Type B pancreatic cell (in vitro differentiated cells): Measurements from ENCODE around the gene OR2T2. TPM values are rescaled to one million over a fixed set of nuclear protein-coding genes. Genes with fewer than 3 reads are reported as not detected.
"Not testable (repeated sequence)": the region's sequence is repeated elsewhere in the genome, so short reads cannot be mapped to it uniquely, and the experiment has no call there.

Source experiments
- DNase-seq: peaks from one replicate; pipeline ENCODE4 v3.0.0; 2021; ENCODE audit warnings: mixed read lengths; ENCODE audit not compliant: unreplicated experiment; ENCODE audit errors: extremely low spot score
- H3K27ac Mint-ChIP-seq: 2 replicates; pipeline ENCODE4 v1.8.0; 2021; ENCODE audit warnings: mild to moderate bottlenecking, mixed read lengths
- H3K27me3 Mint-ChIP-seq: 2 replicates; pipeline ENCODE4 v1.8.0; 2021; ENCODE audit warnings: mixed read lengths
- H3K36me3 Mint-ChIP-seq: 2 replicates; pipeline ENCODE4 v1.8.0; 2021; ENCODE audit warnings: mixed read lengths
- H3K4me1 Mint-ChIP-seq: one replicate; pipeline ENCODE4 v1.8.0; 2021; ENCODE audit warnings: mixed read lengths; ENCODE audit not compliant: unreplicated experiment
- H3K4me3 Mint-ChIP-seq: 2 replicates; pipeline ENCODE4 v1.8.0; 2021; ENCODE audit warnings: mild to moderate bottlenecking, mixed read lengths
- H3K9me3 Mint-ChIP-seq: 2 replicates; pipeline ENCODE4 v1.8.0; 2021; ENCODE audit warnings: mixed read lengths
- CTCF ChIP-seq: fragments of 200-600 bp; sonication (generic); conservative IDR thresholded peaks from 2 replicates; pipeline ENCODE4 v1.5.0; 2021; ENCODE audit warnings: antibody characterized with exemption, mild to moderate bottlenecking
- total RNA-seq: library from RNA; stranded (reverse); gene quantifications from 2 replicates; pipeline ENCODE4 v1.2.1, GENCODE V29; 2021; ENCODE audit warnings: low replicate concordance

Gene OR2T2
- total RNA-seq, 1 donor from 2014 or later, result not detected

GRCh38 chr1:248444603-248445002 lies 834 bp upstream of the OR2T2 start:
- H3K27me3 Mint-ChIP-seq, H3K36me3 Mint-ChIP-seq, H3K27ac Mint-ChIP-seq, H3K4me1 Mint-ChIP-seq, DNase-seq, H3K9me3 Mint-ChIP-seq, H3K4me3 Mint-ChIP-seq: not testable (repeated sequence)

GRCh38 chr1:248448409-248449074 lies 3.1 kb downstream of the OR2T2 start:
- not testable (repeated sequence) for H3K36me3 Mint-ChIP-seq, H3K4me3 Mint-ChIP-seq, H3K27ac Mint-ChIP-seq, H3K4me1 Mint-ChIP-seq, H3K9me3 Mint-ChIP-seq, DNase-seq, H3K27me3 Mint-ChIP-seq

GRCh38 chr1:248449821-248450465 lies 4.5 kb downstream of the OR2T2 start:
- DNase-seq, H3K27ac Mint-ChIP-seq, H3K9me3 Mint-ChIP-seq, H3K36me3 Mint-ChIP-seq, H3K4me3 Mint-ChIP-seq, H3K4me1 Mint-ChIP-seq, H3K27me3 Mint-ChIP-seq: not testable (repeated sequence)

- DNase-seq, H3K4me1 Mint-ChIP-seq, H3K36me3 Mint-ChIP-seq: not testable (repeated sequence)
These were observed 5.2 kb downstream of the OR2T2 start for GRCh38 chr1:248450466-248451145.

GRCh38 chr1:248453619-248454018 lies 8.2 kb downstream of the OR2T2 start:
- not testable (repeated sequence) for H3K27me3 Mint-ChIP-seq, H3K36me3 Mint-ChIP-seq, H3K9me3 Mint-ChIP-seq, H3K4me1 Mint-ChIP-seq, H3K4me3 Mint-ChIP-seq, DNase-seq, H3K27ac Mint-ChIP-seq

More at GRCh38 chr1:248450466-248451145, 5.2 kb downstream of the OR2T2 start:
- H3K27ac Mint-ChIP-seq, H3K9me3 Mint-ChIP-seq, H3K4me3 Mint-ChIP-seq, H3K27me3 Mint-ChIP-seq: not testable (repeated sequence)

GRCh38 chr1:248455045-248455444 lies 9.6 kb downstream of the OR2T2 start:
- not testable (repeated sequence) for DNase-seq, H3K27ac Mint-ChIP-seq, H3K4me1 Mint-ChIP-seq, H3K36me3 Mint-ChIP-seq, H3K9me3 Mint-ChIP-seq, H3K4me3 Mint-ChIP-seq, H3K27me3 Mint-ChIP-seq

GRCh38 chr1:248456635-248457034 lies 11.2 kb downstream of the OR2T2 start:
- H3K4me1 Mint-ChIP-seq, H3K27me3 Mint-ChIP-seq, H3K4me3 Mint-ChIP-seq, DNase-seq, H3K27ac Mint-ChIP-seq, H3K36me3 Mint-ChIP-seq, H3K9me3 Mint-ChIP-seq: not testable (repeated sequence)

- not testable (repeated sequence) for H3K4me1 Mint-ChIP-seq, H3K27ac Mint-ChIP-seq, H3K36me3 Mint-ChIP-seq, H3K27me3 Mint-ChIP-seq, H3K9me3 Mint-ChIP-seq, DNase-seq, H3K4me3 Mint-ChIP-seq
These were observed 13.7 kb downstream of the OR2T2 start for GRCh38 chr1:248459117-248459516.

- H3K27ac Mint-ChIP-seq, result no peak overlapping the region
- no peak overlapping the region for H3K4me3 Mint-ChIP-seq
- no peaks in the 10 kb centered on the region for H3K4me1 Mint-ChIP-seq
- H3K9me3 Mint-ChIP-seq, result no peaks in the 10 kb centered on the region
- no peak for DNase-seq
- TF ChIP-seq CTCF, result no peak
- no peaks in the 10 kb centered on the region for H3K27me3 Mint-ChIP-seq
- no peaks in the 10 kb centered on the region for H3K36me3 Mint-ChIP-seq
These were observed 25.7 kb downstream of the OR2T2 start for GRCh38 chr1:248471154-248471553.

- H3K4me3 Mint-ChIP-seq, result not testable (repeated sequence)
These were observed 26.7 kb downstream of the OR2T2 start for GRCh38 chr1:248472111-248472510.

GRCh38 chr1:248473051-248473450 lies 27.6 kb downstream of the OR2T2 start, which contains the start of gene OR2T3:
Gene OR2T3 (plus strand): TSS chr1:248473351. CDS start chr1:248473351, 0 bp downstream.
- DNase-seq, H3K36me3 Mint-ChIP-seq, H3K9me3 Mint-ChIP-seq, H3K27me3 Mint-ChIP-seq, H3K4me1 Mint-ChIP-seq, H3K4me3 Mint-ChIP-seq, H3K27ac Mint-ChIP-seq: not testable (repeated sequence)

More at GRCh38 chr1:248472111-248472510, 26.7 kb downstream of the OR2T2 start:
- not testable (repeated sequence) for DNase-seq, H3K27ac Mint-ChIP-seq, H3K4me1 Mint-ChIP-seq, H3K27me3 Mint-ChIP-seq, H3K36me3 Mint-ChIP-seq, H3K9me3 Mint-ChIP-seq

- H3K9me3 Mint-ChIP-seq, H3K27me3 Mint-ChIP-seq, H3K27ac Mint-ChIP-seq, H3K4me1 Mint-ChIP-seq, H3K4me3 Mint-ChIP-seq, H3K36me3 Mint-ChIP-seq, DNase-seq: not testable (repeated sequence)
These were observed 30.2 kb downstream of the OR2T2 start for GRCh38 chr1:248475660-248476059.
